Subcutaneous adipose tissue (tissue), 4 donors: Measurements from ENCODE around the gene R3HDM1. TPM values are rescaled to one million over a fixed set of nuclear protein-coding genes. Genes with fewer than 3 reads are reported as not detected.
A peak's percentile ranks its signal among the peaks of the same experiment; 100 is the strongest.

Experiments
- small RNA-seq: library from RNA; depleted of rRNA; stranded (forward); fragments of <200 nt; gene quantifications from one replicate; pipeline ENCODE3, GENCODE V24; 2016
- total RNA-seq, 4 donors: library from RNA; depleted of rRNA; stranded (reverse); fragments of >200 nt; gene quantifications; one replicate each; pipeline ENCODE4 v1.1.0, GENCODE V29; 2016
- TF ChIP-seq, protein P1 (sequence below): fragments of 450-650 bp; IDR thresholded peaks from one replicate; pipeline ENCODE4 v1.5.1; 2016; ENCODE audit warnings: low read depth, mild to moderate bottlenecking, control low read depth, antibody characterized with exemption, moderate library complexity

Gene R3HDM1
- total RNA-seq, 4 donors from 2014 or later, result 12.3 to 23.0 (median 18.1) TPM

DNA sequence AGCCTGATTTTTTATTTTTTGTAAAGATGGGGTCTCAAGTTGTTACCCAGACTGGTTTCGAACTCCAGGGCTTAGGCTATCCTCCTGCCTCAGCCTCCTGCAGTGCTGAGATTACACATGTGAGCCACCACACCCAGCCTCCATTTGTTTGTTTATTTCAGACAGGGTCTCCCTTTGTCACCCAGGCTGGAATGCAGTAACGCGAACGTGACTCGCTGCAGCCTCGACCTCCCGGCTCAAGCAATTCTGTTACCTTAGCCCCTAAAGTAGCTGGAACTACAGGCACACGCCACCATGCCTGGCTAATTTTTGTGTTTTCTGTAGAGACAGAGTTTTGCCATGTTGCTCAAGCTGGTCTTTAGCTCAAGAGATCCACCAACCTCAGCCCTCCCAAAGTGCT lies 237.6 kb downstream of the R3HDM1 start:
- TF ChIP-seq, protein P1, sequence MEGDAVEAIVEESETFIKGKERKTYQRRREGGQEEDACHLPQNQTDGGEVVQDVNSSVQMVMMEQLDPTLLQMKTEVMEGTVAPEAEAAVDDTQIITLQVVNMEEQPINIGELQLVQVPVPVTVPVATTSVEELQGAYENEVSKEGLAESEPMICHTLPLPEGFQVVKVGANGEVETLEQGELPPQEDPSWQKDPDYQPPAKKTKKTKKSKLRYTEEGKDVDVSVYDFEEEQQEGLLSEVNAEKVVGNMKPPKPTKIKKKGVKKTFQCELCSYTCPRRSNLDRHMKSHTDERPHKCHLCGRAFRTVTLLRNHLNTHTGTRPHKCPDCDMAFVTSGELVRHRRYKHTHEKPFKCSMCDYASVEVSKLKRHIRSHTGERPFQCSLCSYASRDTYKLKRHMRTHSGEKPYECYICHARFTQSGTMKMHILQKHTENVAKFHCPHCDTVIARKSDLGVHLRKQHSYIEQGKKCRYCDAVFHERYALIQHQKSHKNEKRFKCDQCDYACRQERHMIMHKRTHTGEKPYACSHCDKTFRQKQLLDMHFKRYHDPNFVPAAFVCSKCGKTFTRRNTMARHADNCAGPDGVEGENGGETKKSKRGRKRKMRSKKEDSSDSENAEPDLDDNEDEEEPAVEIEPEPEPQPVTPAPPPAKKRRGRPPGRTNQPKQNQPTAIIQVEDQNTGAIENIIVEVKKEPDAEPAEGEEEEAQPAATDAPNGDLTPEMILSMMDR, result no peak

DNA sequence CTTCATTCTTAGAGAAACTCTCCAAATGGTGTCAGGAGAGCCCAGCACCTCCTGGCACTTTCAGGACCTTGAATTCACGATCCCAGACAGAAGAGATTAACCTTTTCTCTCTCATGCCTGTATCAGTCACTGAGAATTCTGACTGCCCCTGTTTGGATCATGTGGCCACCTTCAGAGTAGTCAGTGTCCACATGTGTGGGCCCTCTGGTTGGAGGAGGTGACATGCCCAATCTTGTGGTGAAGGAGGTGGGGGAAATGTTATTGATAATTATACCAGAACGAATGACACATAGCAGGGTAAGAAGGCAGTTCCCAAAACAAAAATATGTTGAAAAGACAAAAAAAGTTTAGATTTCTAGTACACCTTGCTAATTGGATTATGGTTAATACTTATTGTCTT lies 242.0 kb downstream of the R3HDM1 start:
- TF ChIP-seq, protein P1, result no peak

DNA sequence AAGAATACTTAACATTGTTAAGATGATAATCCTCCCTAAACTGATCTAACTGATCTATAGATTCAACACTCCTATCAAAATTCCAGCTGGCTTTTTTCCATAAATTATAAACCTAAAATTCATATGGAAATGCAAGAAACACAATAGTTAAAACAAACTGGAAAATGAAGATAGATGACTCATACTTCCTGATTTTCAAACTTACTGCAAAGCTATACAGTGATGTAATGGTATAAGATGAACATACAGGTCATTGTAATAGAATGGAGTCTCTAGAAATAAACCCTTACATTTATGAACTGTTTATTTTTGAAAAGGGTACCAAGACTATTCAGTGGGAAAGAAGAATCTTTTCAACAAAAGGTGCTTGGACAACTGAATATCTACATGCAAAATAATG lies 242.6 kb downstream of the R3HDM1 start:
- TF ChIP-seq, protein P1, result no peak

Small RNA genes lying within 50 kb of the gene (small RNA-seq; reads per million reads assigned to genes)
- gene MIR128-1 (5.2 reads per million, percentile 78 among the genes with 10 or more reads in this experiment), gene RNU6-512P (not detected)

Other genes with a start within 250 kb of the R3HDM1 start
- gene ZRANB3, start 266 bp upstream of the R3HDM1 start, total RNA-seq, result 1 to 10 TPM; 2.2 to 7.0 (median 2.6) TPM
- gene UBXN4, start 210.4 kb downstream of the R3HDM1 start, total RNA-seq, result 100 to 1,000 TPM in 1 of 4 donors, 10 to 100 TPM in 3; 58.2 to 101 (median 67.8) TPM